Fibroblast of skin of left biceps (primary cell): ENCODE measurements around the gene MRPL38.

ENCODE experiments used
- DNase-seq, 2 experiments: peaks; one replicate each; pipeline ENCODE4 v3.0.0-alpha.2; 2013; ENCODE audit warnings: low read depth in 2 of 2

MRPL38 gene

GRCh38 chr17:75919611-75920010 is 14.9 kb upstream of the MRPL38 start:
- no peak for DNase-seq

- DNase-seq: no peak
These were observed 13.3 kb upstream of the MRPL38 start for GRCh38 chr17:75917917-75918445.

GRCh38 chr17:75917141-75917916 is 12.6 kb upstream of the MRPL38 start:
- DNase-seq: no peak

- DNase-seq: no peak
These were observed 10.6 kb upstream of the MRPL38 start for GRCh38 chr17:75915268-75915667.

GRCh38 chr17:75914643-75915267 is 10.1 kb upstream of the MRPL38 start:
- DNase-seq: no peak

- no peak for DNase-seq
These were observed 9.0 kb upstream of the MRPL38 start for GRCh38 chr17:75913537-75914210.

GRCh38 chr17:75910699-75911098 is 6.0 kb upstream of the MRPL38 start:
- DNase-seq: no peak

GRCh38 chr17:75909812-75910274 is 5.2 kb upstream of the MRPL38 start:
- no peak for DNase-seq

GRCh38 chr17:75909051-75909811 is 4.5 kb upstream of the MRPL38 start:
- no peak for DNase-seq

- no peak for DNase-seq
These were observed 3.5 kb upstream of the MRPL38 start for GRCh38 chr17:75908201-75908600.

GRCh38 chr17:75906143-75906884 is 1.6 kb upstream of the MRPL38 start:
- DNase-seq: no peak

- no peak for DNase-seq
These were observed 2.3 kb downstream of the MRPL38 start for GRCh38 chr17:75902406-75902805.

- DNase-seq: no peak
These were observed 3.0 kb downstream of the MRPL38 start for GRCh38 chr17:75901727-75902126.

- DNase-seq: no peak
These were observed 3.8 kb downstream of the MRPL38 start for GRCh38 chr17:75900691-75901533.

GRCh38 chr17:75899767-75900468 is 4.8 kb downstream of the MRPL38 start:
- no peak for DNase-seq

- no peak for DNase-seq
These were observed 5.3 kb downstream of the MRPL38 start for GRCh38 chr17:75899353-75899752.

GRCh38 chr17:75898791-75899190 is 5.9 kb downstream of the MRPL38 start:
- no peak for DNase-seq

GRCh38 chr17:75898065-75898464 is 6.6 kb downstream of the MRPL38 start:
- DNase-seq: no peak
